Hematopoietic multipotent progenitor cell treated with erythropoietin and hydrocortisone succinate and interleukin-3 and kit ligand, for 8 days (in vitro differentiated cells): ENCODE measurements around the gene HDLBP.

Source experiments
- DNase-seq: peaks from one replicate; pipeline ENCODE4 v3.0.0-alpha.2; 2015

HDLBP gene

GRCh38 chr2:241248897-241249296 is 66.6 kb downstream of the HDLBP start:
- no peak for DNase-seq

GRCh38 chr2:241248289-241248688 is 67.2 kb downstream of the HDLBP start:
- no peak for DNase-seq

GRCh38 chr2:241244368-241244767 is 71.1 kb downstream of the HDLBP start:
- DNase-seq, result no peak

GRCh38 chr2:241242306-241242705 is 73.2 kb downstream of the HDLBP start:
- no peak for DNase-seq

- no peak for DNase-seq
Measured at GRCh38 chr2:241241669-241242068, 73.8 kb downstream of the HDLBP start.

GRCh38 chr2:241240320-241241004 is 75.0 kb downstream of the HDLBP start:
- no peak for DNase-seq

GRCh38 chr2:241239552-241240202 is 75.8 kb downstream of the HDLBP start:
- no peak for DNase-seq

- DNase-seq, result no peak
Measured at GRCh38 chr2:241238693-241239198, 76.7 kb downstream of the HDLBP start.

GRCh38 chr2:241237949-241238371 is 77.5 kb downstream of the HDLBP start:
- no peak for DNase-seq

GRCh38 chr2:241237047-241237446 is 78.4 kb downstream of the HDLBP start:
- DNase-seq, result no peak

- DNase-seq, result no peak
Measured at GRCh38 chr2:241235859-241236593, 79.4 kb downstream of the HDLBP start.

- no peak for DNase-seq
Measured at GRCh38 chr2:241234962-241235740, 80.3 kb downstream of the HDLBP start.

- DNase-seq, result no peak
Measured at GRCh38 chr2:241234066-241234790, 81.2 kb downstream of the HDLBP start.

- DNase-seq, result no peak
Measured at GRCh38 chr2:241232736-241233575, 82.5 kb downstream of the HDLBP start.

GRCh38 chr2:241230435-241230834 is 85.0 kb downstream of the HDLBP start:
- DNase-seq, result no peak

- no peak for DNase-seq
Measured at GRCh38 chr2:241229563-241230401, 85.7 kb downstream of the HDLBP start.

GRCh38 chr2:241228860-241229516 is 86.5 kb downstream of the HDLBP start:
- DNase-seq, result no peak

- no peak for DNase-seq
Measured at GRCh38 chr2:241228081-241228859, 87.2 kb downstream of the HDLBP start.

GRCh38 chr2:241227594-241227993 is 87.9 kb downstream of the HDLBP start:
- no peak for DNase-seq
